ENCODE data around the gene DMRT1.
"Not testable (repeated sequence)": the region's sequence is repeated elsewhere in the genome, so short reads cannot be mapped to it uniquely, and the experiment has no call there.

DMRT1 gene

GRCh38 chr9:892123-892522, 50.6 kb downstream of the DMRT1 start:
- Mint-ChIP-seq H3K27me3 (peaks cover 4% of the 10 kb centered on the region), H3K27ac (no peak overlapping the region), H3K4me1 (peaks cover 11% of the 10 kb centered on the region), H3K4me3 (no peak overlapping the region), H3K36me3 (no peaks in the 10 kb centered on the region), H3K9me3 (no peaks in the 10 kb centered on the region)

- no peak overlapping the region for H3K4me3 Mint-ChIP-seq
- peaks cover 1% of the 10 kb centered on the region for H3K27me3 Mint-ChIP-seq
- no peaks in the 10 kb centered on the region for H3K36me3 Mint-ChIP-seq
- peaks cover 11% of the 10 kb centered on the region for H3K4me1 Mint-ChIP-seq
- H3K9me3 Mint-ChIP-seq = no peaks in the 10 kb centered on the region
- H3K27ac Mint-ChIP-seq = no peak overlapping the region
These were observed 51.6 kb downstream of the DMRT1 start for GRCh38 chr9:893115-893514.

- H3K4me3 Mint-ChIP-seq = peak overlapping the region; percentile 61
- no peak overlapping the region for H3K27ac Mint-ChIP-seq
- peaks cover 6% of the 10 kb centered on the region for H3K27me3 Mint-ChIP-seq
These were observed 52.4 kb downstream of the DMRT1 start for GRCh38 chr9:893843-894420.

GRCh38 chr9:899440-900184, 58.1 kb downstream of the DMRT1 start:
- Mint-ChIP-seq H3K27ac (no peak overlapping the region), H3K4me3 (no peak overlapping the region), H3K27me3 (peaks cover 16% of the 10 kb centered on the region)

More at GRCh38 chr9:893843-894420, 52.4 kb downstream of the DMRT1 start:
- no peaks in the 10 kb centered on the region for H3K36me3 Mint-ChIP-seq
- H3K9me3 Mint-ChIP-seq = no peaks in the 10 kb centered on the region
- H3K4me1 Mint-ChIP-seq = peaks cover 11% of the 10 kb centered on the region

GRCh38 chr9:903886-904285, 62.4 kb downstream of the DMRT1 start:
- Mint-ChIP-seq H3K4me1 (no peaks in the 10 kb centered on the region), H3K9me3 (no peaks in the 10 kb centered on the region), H3K36me3 (no peaks in the 10 kb centered on the region), H3K27ac (no peak overlapping the region), H3K27me3 (peaks cover 35% of the 10 kb centered on the region), H3K4me3 (no peak overlapping the region)

More at GRCh38 chr9:899440-900184, 58.1 kb downstream of the DMRT1 start:
- Mint-ChIP-seq H3K4me1 (no peaks in the 10 kb centered on the region), H3K9me3 (no peaks in the 10 kb centered on the region), H3K36me3 (no peaks in the 10 kb centered on the region)

- H3K4me3 Mint-ChIP-seq = no peak overlapping the region
- H3K36me3 Mint-ChIP-seq = no peaks in the 10 kb centered on the region
- no peak overlapping the region for H3K27ac Mint-ChIP-seq
- H3K9me3 Mint-ChIP-seq = no peaks in the 10 kb centered on the region
- peaks cover 40% of the 10 kb centered on the region for H3K27me3 Mint-ChIP-seq
- no peaks in the 10 kb centered on the region for H3K4me1 Mint-ChIP-seq
These were observed 64.4 kb downstream of the DMRT1 start for GRCh38 chr9:905906-906305.

- H3K27ac Mint-ChIP-seq = no peak overlapping the region
- H3K36me3 Mint-ChIP-seq = no peaks in the 10 kb centered on the region
- H3K9me3 Mint-ChIP-seq = no peaks in the 10 kb centered on the region
- H3K4me3 Mint-ChIP-seq = no peak overlapping the region
- no peaks in the 10 kb centered on the region for H3K4me1 Mint-ChIP-seq
- peaks cover 36% of the 10 kb centered on the region for H3K27me3 Mint-ChIP-seq
These were observed 67.2 kb downstream of the DMRT1 start for GRCh38 chr9:908536-909205.

GRCh38 chr9:911005-911404, 69.5 kb downstream of the DMRT1 start:
- Mint-ChIP-seq H3K27me3 (peaks cover 29% of the 10 kb centered on the region), H3K4me1 (no peaks in the 10 kb centered on the region), H3K36me3 (no peaks in the 10 kb centered on the region), H3K4me3 (no peak overlapping the region), H3K9me3 (no peaks in the 10 kb centered on the region), H3K27ac (no peak overlapping the region)

- no peaks in the 10 kb centered on the region for H3K4me1 Mint-ChIP-seq
- no peak overlapping the region for H3K4me3 Mint-ChIP-seq
- H3K27me3 Mint-ChIP-seq = peaks cover 19% of the 10 kb centered on the region
- no peaks in the 10 kb centered on the region for H3K36me3 Mint-ChIP-seq
- H3K27ac Mint-ChIP-seq = no peak overlapping the region
- no peaks in the 10 kb centered on the region for H3K9me3 Mint-ChIP-seq
These were observed 71.3 kb downstream of the DMRT1 start for GRCh38 chr9:912776-913175.

- H3K27me3 Mint-ChIP-seq = peaks cover 14% of the 10 kb centered on the region
- not testable (repeated sequence) for H3K27ac Mint-ChIP-seq, H3K36me3 Mint-ChIP-seq, H3K4me3 Mint-ChIP-seq, H3K4me1 Mint-ChIP-seq, H3K9me3 Mint-ChIP-seq
These were observed 72.0 kb downstream of the DMRT1 start for GRCh38 chr9:913526-913925.

GRCh38 chr9:917730-918129, 76.2 kb downstream of the DMRT1 start:
- H3K27ac Mint-ChIP-seq = no peak overlapping the region
- H3K4me3 Mint-ChIP-seq = no peak overlapping the region
- peaks cover 8% of the 10 kb centered on the region for H3K27me3 Mint-ChIP-seq
- H3K4me1 Mint-ChIP-seq = no peaks in the 10 kb centered on the region
- H3K36me3 Mint-ChIP-seq = no peaks in the 10 kb centered on the region
- no peaks in the 10 kb centered on the region for H3K9me3 Mint-ChIP-seq

GRCh38 chr9:920927-921326, 79.4 kb downstream of the DMRT1 start:
- no peak overlapping the region for H3K27ac Mint-ChIP-seq
- H3K36me3 Mint-ChIP-seq = no peaks in the 10 kb centered on the region
- H3K27me3 Mint-ChIP-seq = peaks cover 9% of the 10 kb centered on the region
- no peak overlapping the region for H3K4me3 Mint-ChIP-seq
- no peaks in the 10 kb centered on the region for H3K4me1 Mint-ChIP-seq
- H3K9me3 Mint-ChIP-seq = no peaks in the 10 kb centered on the region

GRCh38 chr9:922171-922570, 80.7 kb downstream of the DMRT1 start:
- Mint-ChIP-seq H3K27ac (no peak overlapping the region), H3K4me3 (no peak overlapping the region), H3K36me3 (no peaks in the 10 kb centered on the region), H3K4me1 (no peaks in the 10 kb centered on the region), H3K9me3 (no peaks in the 10 kb centered on the region), H3K27me3 (peaks cover 9% of the 10 kb centered on the region)

GRCh38 chr9:922731-923130, 81.2 kb downstream of the DMRT1 start:
- H3K4me3 Mint-ChIP-seq = no peak overlapping the region

GRCh38 chr9:926976-927375, 85.5 kb downstream of the DMRT1 start:
- H3K36me3 Mint-ChIP-seq = no peaks in the 10 kb centered on the region
- H3K9me3 Mint-ChIP-seq = no peaks in the 10 kb centered on the region
- H3K27ac Mint-ChIP-seq = no peak overlapping the region
- H3K4me1 Mint-ChIP-seq = no peaks in the 10 kb centered on the region
- H3K27me3 Mint-ChIP-seq = peaks cover 11% of the 10 kb centered on the region
- H3K4me3 Mint-ChIP-seq = no peak overlapping the region

More at GRCh38 chr9:922731-923130, 81.2 kb downstream of the DMRT1 start:
- Mint-ChIP-seq H3K27me3 (peaks cover 8% of the 10 kb centered on the region), H3K4me1 (no peaks in the 10 kb centered on the region), H3K36me3 (no peaks in the 10 kb centered on the region), H3K27ac (no peak overlapping the region), H3K9me3 (no peaks in the 10 kb centered on the region)

- Mint-ChIP-seq H3K4me3 (no peak overlapping the region), H3K27me3 (peaks cover 11% of the 10 kb centered on the region), H3K36me3 (no peaks in the 10 kb centered on the region), H3K27ac (no peak overlapping the region), H3K4me1 (no peaks in the 10 kb centered on the region), H3K9me3 (no peaks in the 10 kb centered on the region)
These were observed 87.0 kb downstream of the DMRT1 start for GRCh38 chr9:928363-929042.
